Right lobe of liver (tissue), 4 donors: ENCODE results near the gene CDC45.

Source experiments
- POLR2A ChIP-seq: fragments of 450-650 bp; IDR thresholded peaks from one replicate; pipeline ENCODE4 v1.6.1; 2017; ENCODE audit warnings: antibody characterized with exemption, mild to moderate bottlenecking
- TF ChIP-seq, protein P1 (sequence below), 4 donors: fragments of 200-600 bp in 3 of 4; fragments of 450-650 bp in 1 of 4; IDR thresholded peaks; one replicate each; pipeline versions ENCODE4 v1.5.1 to v1.8.0; 2016 to 2022; ENCODE audit warnings: antibody characterized with exemption in 4 of 4, mild to moderate bottlenecking in 2 of 4
- donor health status: DM: no; HTN: no; CAD: no.
- donor health status: DM: no; HTN: no; CAD: no.
- donor health status: DM: no; HTN: yes; CAD: no.

DNA sequence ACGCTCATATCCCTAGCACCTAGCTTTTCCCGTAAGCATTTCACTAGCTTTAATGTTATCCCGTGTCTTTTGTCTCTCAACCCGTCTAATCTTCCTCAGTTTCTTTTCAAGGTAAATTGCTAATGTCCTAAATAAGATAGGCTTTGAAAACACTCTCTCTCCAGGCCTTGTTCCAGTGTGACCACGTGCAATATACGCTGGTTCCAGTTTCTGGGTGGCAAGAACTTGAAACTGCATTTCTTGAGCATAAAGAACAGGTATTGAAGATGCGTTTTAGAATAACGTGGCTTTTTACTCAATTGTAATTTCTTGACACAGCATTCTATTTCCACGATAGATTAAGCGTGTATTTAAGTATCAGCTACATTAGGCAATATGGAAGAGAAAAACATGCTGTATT lies 1.1 kb downstream of the CDC45 start:
- TF ChIP-seq, protein P1, sequence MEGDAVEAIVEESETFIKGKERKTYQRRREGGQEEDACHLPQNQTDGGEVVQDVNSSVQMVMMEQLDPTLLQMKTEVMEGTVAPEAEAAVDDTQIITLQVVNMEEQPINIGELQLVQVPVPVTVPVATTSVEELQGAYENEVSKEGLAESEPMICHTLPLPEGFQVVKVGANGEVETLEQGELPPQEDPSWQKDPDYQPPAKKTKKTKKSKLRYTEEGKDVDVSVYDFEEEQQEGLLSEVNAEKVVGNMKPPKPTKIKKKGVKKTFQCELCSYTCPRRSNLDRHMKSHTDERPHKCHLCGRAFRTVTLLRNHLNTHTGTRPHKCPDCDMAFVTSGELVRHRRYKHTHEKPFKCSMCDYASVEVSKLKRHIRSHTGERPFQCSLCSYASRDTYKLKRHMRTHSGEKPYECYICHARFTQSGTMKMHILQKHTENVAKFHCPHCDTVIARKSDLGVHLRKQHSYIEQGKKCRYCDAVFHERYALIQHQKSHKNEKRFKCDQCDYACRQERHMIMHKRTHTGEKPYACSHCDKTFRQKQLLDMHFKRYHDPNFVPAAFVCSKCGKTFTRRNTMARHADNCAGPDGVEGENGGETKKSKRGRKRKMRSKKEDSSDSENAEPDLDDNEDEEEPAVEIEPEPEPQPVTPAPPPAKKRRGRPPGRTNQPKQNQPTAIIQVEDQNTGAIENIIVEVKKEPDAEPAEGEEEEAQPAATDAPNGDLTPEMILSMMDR (IDR thresholded peaks at IDR 0.05) = no peak
- TF ChIP-seq POLR2A = no peak
